Renal cortex interstitium (tissue), 11 donors: ENCODE measurements around the gene CYP27B1. TPM values are rescaled to one million over a fixed set of nuclear protein-coding genes. Genes with fewer than 3 reads are reported as not detected.
"Not testable (repeated sequence)": the region's sequence is repeated elsewhere in the genome, so short reads cannot be mapped to it uniquely, and the experiment has no call there.

Source experiments
- DNase-seq, 11 donors: peaks; one replicate each; pipeline ENCODE4 v3.0.0-alpha.2; 2013; ENCODE audit warnings: low read depth in 9 of 11, low spot score in 4 of 11; ENCODE audit errors: extremely low read depth in 1 of 11
- polyA plus RNA-seq, 3 donors: library from polyadenylated mRNA; unstranded; fragments of 120-200 nt; gene quantifications; one replicate each; pipeline ENCODE4 v1.2.1, GENCODE V29; 2013; ENCODE audit not compliant: insufficient read length in 3 of 3

CYP27B1 gene
- polyA plus RNA-seq, 3 donors: 0.96 to 1.5 (median 1.2) TPM

DNA sequence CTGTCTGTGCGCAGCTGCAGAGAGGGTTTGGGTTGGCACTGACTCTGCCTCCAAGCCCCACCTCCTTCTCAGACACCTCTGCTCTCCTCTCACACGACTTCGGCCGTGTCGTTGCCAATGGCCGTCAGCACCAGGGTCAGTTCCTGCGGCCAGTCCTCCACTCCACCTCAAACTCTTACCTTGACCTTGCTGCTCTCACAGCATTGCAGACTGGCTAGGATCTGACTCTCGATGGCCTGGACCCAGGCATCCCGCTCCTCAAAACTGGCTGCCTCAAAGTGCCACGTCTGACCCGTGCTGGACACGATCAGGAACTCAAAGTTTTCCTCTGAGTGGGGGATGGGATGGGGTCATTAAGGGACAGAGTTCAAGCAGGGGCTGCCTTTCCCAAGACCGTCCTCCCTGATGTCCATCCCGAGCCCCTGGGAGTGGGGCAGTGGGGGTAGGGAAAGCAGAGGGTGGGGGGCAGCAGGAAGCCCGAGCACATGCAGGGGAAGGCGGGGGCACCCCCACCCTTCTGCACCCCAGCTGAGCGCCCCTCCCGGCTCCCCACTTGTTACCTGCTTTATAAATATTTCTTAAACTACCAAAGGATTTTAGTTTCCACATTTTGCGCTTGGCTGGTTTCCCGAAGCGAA lies 39.0 kb downstream of the CYP27B1 start:
- DNase-seq: no peak

DNA sequence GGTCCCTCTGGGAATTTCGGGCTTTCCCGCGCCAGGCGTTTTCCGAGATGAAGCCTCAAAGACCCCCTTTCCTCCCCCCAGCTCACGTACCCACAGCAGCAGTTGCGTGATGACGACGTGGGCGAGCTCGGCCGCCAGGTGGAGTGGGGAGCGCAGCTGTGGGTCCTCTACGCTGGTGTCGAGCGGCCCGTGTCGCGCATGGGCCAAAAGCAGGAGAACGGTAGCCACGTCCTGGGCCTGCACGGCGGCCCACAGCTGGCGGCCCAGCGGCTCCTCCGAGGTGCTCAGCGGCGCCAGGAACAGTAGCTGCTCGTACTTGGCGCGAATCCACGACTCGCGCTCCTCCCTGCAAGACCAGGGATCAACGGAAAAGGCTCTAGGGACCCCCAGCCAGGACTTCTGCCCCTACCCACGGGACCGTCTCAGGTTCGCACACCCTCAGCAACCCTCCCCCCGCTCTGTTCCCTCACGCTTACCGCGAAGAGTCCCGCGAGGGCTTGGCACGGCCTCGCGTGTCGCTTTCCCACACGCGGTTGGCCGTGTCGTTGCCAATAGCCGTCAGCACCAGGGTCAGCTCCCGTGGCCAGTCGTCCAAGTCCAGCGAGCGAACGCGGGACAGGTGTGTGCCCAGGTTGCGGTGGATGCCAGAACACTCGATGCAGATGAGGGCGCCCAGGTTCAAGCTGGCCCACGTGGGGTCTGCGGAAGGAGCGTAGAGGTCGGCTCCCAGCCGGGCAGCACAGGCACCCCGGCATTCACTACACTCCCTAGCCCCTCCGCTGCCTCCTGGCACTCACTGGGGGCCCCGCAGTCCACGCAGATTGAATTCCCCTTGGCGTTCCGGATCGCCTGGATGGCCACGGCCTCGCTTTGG lies 39.8 kb downstream of the CYP27B1 start:
- no peak for DNase-seq

DNA sequence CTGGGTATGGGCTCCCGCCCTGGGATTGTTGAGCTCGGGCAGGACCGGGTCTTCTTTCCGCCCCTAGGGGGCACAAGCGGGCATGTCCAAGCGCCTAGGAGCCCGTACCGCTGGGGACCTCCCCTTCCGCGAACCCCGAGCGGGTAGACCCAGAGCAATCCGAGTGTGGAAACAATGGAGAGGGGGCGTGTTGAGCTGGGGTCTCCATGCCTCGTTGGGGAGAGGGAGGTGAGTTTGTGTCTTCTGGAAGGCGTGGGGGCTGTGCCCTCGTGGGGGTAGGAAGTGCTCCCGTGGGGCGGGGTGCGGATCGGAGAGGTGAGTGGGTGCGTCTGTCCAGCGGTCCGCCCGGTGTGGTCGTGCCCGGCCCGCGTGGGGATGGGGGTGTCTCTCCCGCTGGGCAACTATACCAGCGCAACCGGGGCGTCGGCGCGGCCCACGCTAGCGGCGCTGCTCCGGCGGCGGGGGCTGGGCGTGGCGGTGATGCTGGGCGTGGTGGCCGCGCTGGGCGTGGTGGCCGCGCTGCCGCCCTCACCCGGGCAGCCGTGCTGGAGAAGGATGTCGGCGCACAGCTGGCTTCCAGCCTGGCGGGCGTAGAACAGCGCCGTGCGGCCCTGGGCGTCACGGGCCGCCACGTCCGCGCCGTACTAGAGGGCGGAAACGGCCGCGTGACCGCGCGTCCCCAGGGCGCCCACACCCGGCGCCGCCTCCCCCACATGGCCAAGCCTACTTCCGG lies 40.6 kb downstream of the CYP27B1 start:
- no peak for DNase-seq

DNA sequence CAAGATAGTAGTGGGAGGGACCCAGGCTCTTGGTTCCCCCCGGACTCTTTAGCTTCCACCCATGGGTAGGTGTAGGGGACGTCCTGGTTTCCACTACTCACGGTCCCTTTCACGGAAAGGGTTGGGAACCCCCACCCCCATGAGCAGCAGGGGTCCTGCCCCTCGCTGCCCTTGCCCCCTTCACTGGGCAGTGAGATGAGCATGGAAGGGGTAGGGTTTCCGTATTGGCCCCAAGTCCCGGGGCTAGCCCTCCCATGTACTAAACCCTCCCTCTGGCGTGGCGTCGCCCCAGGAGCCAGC lies 41.1 kb downstream of the CYP27B1 start:
- DNase-seq: no peak

DNA sequence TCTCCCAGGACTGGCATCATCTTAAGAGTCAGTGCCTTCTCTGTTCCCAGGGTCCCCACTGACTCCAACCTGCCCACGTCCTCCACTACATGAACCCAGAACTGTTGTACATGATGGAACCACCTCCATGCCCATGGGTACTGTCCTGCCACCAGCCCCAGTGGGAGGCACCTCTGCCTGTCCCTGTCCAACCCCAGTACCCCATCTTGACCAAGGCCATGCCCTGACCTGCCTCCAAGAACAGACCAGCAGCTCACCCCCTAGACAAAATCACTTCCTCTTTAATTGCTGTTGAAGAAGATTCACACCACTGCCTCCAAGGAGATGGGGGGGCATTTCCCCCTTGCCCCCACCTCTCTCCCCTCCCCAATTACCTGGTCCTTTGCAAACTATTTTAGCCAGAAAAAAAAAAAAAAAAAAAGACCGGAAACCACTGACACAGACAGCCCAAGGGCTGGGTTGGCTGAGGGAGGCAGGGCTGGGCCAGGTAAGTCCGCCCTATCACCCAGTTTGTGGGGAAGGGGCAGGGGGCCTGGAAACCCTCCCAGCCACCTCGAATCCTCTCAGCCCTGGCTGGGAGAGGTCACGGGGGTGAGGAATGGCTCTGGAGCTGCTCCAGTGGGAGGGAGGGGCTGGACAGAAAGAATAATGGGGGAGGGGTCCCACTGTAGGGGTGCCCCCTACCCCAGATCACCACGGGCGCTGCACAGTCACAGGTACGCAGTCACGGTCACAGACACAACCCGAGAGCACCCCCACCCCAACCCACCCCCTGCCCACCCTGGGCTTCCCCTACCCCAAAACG lies 41.7 kb downstream of the CYP27B1 start:
- DNase-seq: no peak

DNA sequence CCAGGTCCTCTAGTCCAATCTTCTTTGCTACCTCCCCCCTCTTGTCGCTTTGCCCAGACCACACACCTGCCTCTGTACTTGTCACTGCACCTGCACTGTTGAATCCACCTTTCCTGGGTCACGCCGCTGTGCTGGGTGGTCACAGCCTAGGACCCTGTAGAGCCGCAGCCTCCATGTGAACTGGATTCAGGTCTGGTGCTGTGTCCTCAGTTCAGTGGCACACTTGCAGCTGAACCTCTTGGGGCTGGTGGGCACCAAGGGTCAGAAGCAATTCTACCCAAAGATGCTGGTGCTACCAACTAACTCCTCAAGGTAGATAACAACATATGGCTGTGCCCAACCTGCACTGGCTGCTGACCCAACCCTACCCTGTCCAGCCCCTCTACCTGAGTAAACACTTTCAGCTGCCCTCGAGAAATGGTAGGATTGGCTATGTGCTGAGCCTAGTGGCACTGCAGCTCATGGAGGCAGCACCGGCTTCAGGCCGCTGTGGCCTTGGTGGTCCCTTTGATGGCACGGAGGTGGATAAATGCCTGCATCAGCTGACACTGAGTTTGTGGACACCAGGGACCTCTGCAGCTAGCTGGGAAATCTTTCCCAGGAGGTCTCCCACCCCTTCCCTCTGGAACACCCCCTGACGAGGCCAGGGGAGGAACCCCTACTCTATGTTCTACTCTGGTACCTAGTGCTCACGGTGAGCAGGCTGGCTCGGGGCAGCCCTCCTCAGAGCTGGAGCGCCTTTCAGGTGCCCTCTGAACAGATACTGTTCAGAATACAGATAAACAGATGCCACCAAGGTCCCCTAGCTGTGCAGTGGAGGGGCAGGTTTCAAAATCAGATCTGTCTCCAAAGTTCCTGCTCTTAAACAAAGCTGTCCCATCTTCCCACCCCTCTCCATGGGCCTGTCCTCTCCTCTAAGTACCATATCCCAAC lies 42.6 kb downstream of the CYP27B1 start:
- no peak for DNase-seq

DNA sequence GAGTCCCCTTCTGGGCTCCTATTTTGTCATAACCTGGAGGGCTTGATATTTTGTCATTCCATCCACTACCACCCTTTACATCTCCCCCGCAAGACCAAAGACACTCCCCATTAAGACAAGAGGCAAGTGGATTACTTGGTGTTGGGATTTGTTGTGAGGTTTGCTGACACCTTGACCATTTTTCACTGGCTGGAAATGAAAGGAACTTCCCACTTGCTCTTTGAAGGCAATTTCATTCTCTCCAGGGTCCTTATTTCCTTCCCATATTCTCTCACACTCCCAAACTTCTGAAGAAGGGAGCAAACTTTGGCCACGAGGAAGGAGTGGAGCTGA lies 43.3 kb downstream of the CYP27B1 start:
- DNase-seq: no peak

DNA sequence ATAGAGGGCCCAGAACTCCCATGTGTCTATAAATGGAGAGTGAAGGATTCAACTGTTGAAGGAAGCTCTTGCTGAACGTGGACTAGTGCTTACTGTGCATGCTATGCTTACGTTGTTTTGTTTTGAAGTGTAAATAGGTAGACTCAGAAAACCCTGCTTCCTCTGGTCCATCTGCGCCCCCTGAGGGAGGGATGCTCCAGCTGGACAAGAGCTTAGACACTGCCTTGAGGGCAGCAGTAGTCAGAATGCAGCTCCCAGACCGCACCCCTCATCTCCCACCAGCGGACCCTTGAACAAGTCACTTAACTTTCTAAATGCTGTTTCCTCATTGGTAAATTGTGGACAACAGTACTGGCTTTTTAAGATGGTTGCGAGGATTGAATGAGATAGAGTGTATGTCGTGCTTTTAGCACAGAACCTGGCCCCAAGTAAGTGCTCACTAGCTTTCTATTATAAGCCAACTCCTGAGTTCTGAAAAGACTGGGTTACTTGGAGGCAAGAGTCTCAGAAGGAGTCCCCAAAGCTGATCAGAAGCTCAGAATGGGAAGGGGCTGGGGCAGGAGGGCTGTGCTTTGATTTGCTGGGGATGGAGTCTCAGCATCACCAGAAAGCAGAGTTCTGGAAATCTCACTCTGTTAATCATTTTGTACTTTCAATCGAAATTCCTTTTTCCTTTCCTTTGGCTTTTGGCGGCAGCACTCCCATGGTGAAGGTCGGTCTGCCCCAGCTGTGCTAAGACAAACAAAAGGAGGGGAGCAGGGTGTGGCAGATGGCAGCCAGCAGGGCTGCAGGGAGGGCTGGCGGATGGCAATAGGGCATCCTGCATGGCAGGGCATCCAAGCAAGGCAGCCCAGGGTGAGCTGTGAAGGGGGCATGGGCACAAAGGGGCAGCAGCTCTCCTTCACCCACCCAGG lies 43.9 kb downstream of the CYP27B1 start:
- DNase-seq: no peak

DNA sequence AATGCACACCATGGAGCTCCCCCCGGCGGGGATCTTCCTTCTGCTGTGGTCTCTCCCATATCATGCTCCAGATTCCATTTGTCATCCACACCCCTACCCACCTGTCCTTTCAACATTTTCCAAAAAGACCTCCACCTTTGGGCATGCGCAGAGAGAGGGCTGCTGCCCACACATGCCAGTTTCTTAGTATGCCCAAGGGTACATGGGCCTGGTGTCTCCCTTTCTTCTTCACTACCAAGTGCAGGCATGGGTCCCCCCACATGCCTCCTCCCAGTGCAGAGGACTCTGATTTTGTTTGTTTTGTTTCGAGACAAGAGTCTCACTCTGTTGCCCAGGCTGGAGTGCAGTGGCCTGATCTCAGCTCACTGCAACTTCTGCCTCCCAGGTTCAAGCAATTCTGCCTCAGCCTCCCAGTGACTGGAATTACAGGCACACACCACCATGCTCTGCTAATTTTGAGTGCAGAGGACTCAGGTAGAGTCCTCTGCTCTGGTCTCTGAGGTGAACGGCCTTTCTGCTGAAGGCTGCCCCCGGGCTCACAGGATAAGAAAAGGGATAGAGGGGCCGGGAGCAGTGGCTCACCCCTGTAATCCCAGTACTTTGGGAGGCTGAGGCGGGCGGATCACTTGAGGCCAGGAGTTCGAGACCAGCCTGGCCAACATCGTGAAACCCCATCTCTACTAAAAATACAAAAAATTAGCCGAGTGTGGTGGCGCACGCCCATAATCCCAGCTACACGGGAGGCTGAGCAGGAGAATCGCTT lies 44.9 kb downstream of the CYP27B1 start:
- not testable (repeated sequence) for DNase-seq

DNA sequence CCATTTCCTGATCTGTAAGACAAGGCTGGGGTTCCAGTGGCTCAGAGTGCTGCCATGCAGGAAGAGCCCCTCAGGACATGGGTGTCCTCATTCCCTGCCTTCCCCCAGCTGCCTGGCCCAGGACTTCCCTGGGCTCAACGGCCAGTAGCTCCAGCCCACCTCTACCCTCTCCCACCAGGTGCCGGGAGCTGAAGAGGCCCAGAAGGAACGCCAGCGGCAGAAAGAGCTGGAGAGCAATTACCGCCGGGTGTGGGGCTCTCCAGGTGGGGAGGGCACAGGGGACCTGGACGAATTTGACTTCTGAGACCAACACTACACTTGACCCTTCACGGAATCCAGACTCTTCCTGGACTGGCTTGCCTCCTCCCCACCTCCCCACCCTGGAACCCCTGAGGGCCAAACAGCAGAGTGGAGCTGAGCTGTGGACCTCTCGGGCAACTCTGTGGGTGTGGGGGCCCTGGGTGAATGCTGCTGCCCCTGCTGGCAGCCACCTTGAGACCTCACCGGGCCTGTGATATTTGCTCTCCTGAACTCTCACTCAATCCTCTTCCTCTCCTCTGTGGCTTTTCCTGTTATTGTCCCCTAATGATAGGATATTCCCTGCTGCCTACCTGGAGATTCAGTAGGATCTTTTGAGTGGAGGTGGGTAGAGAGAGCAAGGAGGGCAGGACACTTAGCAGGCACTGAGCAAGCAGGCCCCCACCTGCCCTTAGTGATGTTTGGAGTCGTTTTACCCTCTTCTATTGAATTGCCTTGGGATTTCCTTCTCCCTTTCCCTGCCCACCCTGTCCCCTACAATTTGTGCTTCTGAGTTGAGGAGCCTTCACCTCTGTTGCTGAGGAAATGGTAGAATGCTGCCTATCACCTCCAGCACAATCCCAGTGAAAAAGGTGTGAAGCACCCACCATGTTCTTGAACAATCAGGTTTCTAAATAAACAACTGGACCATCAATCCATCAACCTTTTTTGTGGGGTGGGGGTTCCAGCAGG lies 46.0 kb downstream of the CYP27B1 start:
- DNase-seq: no peak

DNA sequence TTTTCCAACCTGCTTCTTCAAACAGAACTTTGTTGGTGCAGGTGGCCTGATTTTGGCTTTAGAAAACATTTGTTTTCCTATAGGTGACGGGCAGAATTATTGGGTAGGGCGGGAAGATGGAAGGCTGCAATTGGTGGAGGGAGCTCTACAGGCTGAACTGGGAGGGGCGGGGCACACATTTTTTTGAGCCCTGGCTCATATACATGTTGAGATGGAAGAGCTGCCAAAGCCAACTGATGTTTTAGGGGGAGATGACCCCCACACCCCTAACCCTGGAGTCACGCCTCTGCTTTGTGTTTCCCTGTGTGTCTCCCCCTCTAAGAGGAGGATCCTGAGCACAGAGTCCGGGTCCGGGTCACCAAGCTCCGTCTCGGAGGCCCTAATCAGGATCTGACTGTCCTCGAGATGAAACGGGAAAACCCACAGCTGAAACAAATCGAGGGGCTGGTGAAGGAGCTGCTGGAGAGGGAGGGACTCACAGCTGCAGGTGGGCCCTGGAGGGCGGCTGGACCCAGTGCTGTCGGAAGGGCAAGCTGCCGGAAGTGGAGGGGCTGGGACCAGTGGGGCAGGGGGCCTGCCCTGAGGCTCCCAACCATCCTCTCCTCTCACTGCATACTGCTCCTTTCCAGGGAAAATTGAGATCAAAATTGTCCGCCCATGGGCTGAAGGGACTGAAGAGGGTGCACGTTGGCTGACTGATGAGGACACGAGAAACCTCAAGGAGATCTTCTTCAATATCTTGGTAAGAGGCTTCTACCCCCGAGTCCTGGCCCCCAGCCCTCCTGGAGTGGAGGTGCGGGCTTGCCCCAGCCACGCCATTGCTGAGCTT lies 46.9 kb downstream of the CYP27B1 start:
- DNase-seq: no peak

DNA sequence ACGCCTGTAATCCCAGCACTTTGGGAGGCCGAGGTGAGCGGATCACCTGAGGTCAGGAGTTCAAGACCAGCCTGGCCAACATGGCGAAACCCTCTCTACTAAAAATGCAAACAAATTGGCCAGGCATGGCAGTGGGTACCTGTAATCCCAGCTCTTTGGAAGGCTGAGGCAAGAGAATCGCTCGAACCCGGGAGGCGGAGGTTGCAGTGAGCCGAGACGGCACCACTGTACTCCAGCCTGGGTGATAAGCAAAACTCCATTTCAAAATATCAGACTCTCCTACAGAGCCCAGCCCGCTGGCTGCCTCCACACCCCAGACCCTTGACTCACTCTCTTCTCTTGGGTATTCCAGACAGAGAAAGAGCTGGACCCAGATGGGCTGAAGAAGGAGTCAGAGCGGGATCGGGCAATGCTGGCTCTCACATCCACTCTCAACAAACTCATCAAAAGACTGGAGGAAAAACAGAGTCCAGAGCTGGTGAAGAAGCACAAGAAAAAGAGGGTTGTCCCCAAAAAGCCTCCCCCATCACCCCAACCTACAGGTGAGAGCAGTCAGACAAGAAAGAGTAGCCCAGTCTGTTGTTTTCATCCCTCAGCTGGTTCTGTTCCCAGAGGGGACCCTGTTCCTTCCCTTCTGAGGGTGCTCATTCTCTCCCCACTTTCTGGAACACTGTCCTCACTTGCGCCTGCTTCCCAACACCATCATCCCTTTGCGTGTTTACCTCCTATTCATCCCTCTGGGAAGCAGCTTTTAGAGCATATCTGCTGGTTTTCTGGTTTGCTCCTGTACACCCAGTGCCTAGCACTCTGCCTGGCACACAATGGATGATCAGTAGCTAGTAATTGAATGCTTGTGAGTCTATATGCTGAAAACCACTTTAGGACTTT lies 48.0 kb downstream of the CYP27B1 start:
- DNase-seq: no peak

DNA sequence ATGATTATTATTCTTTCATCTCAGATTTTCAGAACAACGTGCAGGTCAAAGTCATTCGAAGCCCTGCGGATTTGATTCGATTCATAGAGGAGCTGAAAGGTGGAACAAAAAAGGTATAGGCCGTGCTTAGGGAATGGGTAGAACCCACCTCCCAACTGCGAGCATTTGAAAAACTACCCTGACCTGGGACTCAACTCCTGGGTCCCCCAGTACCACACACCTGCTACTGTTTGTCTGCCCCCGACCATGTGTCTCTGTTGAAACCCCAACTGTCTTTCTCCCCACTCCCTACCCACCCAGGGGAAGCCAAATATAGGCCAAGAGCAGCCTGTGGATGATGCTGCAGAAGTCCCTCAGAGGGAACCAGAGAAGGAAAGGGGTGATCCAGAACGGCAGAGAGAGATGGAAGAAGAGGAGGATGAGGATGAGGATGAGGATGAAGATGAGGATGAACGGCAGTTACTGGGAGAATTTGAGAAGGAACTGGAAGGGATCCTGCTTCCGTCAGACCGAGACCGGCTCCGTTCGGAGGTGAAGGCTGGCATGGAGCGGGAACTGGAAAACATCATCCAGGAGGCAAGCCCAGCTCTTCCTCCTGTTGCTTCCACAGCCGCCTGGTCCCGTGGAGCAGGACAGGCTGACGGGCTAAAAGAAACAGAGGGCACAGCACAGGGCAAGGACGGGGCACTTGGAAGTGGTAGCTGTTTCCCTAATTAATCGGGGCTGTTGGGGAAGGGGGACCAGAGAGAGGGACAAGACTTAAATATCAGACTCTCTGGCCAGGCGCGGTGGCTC lies 48.8 kb downstream of the CYP27B1 start:
- DNase-seq: no peak
